ENCODE data around the gene GRHPR.

Gene GRHPR

GRCh38 chr9:37422289-37423104 lies at the start of gene GRHPR:
GRHPR (plus strand) TSS chr9:37422696; CDS start chr9:37422751, 55 bp downstream.
- Histone ChIP-seq H3K9ac (ENCODE audit: low read length) (peak within 1 kb of the TSS; percentile 94), H3K4me3 (ENCODE audit: low read length) (peak within 1 kb of the TSS; percentile 96), H3K36me3 (ENCODE audit: control insufficient read depth, insufficient read depth, low read length) (peaks cover 5% of the 10 kb centered on the region), H3K27ac (ENCODE audit: low read depth, low read length) (peak within 1 kb of the TSS; percentile 85), H3K4me1 (ENCODE audit: control insufficient read depth, insufficient read depth, low read length) (peaks cover 11% of the 10 kb centered on the region), H3K27me3 (ENCODE audit: control insufficient read depth, insufficient read depth, low read length) (no peaks in the 10 kb centered on the region)

GRCh38 chr9:37372839-37373238 lies 49.7 kb upstream of the GRHPR start:
- Histone ChIP-seq H3K27ac (ENCODE audit: low read depth, low read length) (no peak overlapping the region), H3K27me3 (ENCODE audit: control insufficient read depth, insufficient read depth, low read length) (peaks cover 3% of the 10 kb centered on the region), H3K4me1 (ENCODE audit: control insufficient read depth, insufficient read depth, low read length) (no peaks in the 10 kb centered on the region), H3K4me3 (ENCODE audit: low read length) (no peak overlapping the region), H3K9ac (ENCODE audit: low read length) (no peak overlapping the region), H3K36me3 (ENCODE audit: control insufficient read depth, insufficient read depth, low read length) (no peaks in the 10 kb centered on the region)

GRCh38 chr9:37373621-37374020 lies 48.9 kb upstream of the GRHPR start:
- no peak overlapping the region for H3K27ac ChIP-seq (ENCODE audit: low read depth, low read length)
- H3K4me3 ChIP-seq (ENCODE audit: low read length), result no peak overlapping the region
- H3K4me1 ChIP-seq (ENCODE audit: control insufficient read depth, insufficient read depth, low read length), result no peaks in the 10 kb centered on the region
- H3K36me3 ChIP-seq (ENCODE audit: control insufficient read depth, insufficient read depth, low read length), result no peaks in the 10 kb centered on the region
- peaks cover 3% of the 10 kb centered on the region for H3K27me3 ChIP-seq (ENCODE audit: control insufficient read depth, insufficient read depth, low read length)
- no peak overlapping the region for H3K9ac ChIP-seq (ENCODE audit: low read length)

- H3K4me3 ChIP-seq (ENCODE audit: low read length), result no peak overlapping the region
- H3K36me3 ChIP-seq (ENCODE audit: control insufficient read depth, insufficient read depth, low read length), result no peaks in the 10 kb centered on the region
- peaks cover 3% of the 10 kb centered on the region for H3K27me3 ChIP-seq (ENCODE audit: control insufficient read depth, insufficient read depth, low read length)
- no peak overlapping the region for H3K9ac ChIP-seq (ENCODE audit: low read length)
- no peaks in the 10 kb centered on the region for H3K4me1 ChIP-seq (ENCODE audit: control insufficient read depth, insufficient read depth, low read length)
- H3K27ac ChIP-seq (ENCODE audit: low read depth, low read length), result no peak overlapping the region
These were observed 47.6 kb upstream of the GRHPR start for GRCh38 chr9:37374892-37375291.

GRCh38 chr9:37377688-37378612 lies 44.5 kb upstream of the GRHPR start:
- H3K4me3 ChIP-seq (ENCODE audit: low read length), result no peak overlapping the region
- no peak overlapping the region for H3K9ac ChIP-seq (ENCODE audit: low read length)
- H3K36me3 ChIP-seq (ENCODE audit: control insufficient read depth, insufficient read depth, low read length), result no peaks in the 10 kb centered on the region
- no peak overlapping the region for H3K27ac ChIP-seq (ENCODE audit: low read depth, low read length)
- H3K4me1 ChIP-seq (ENCODE audit: control insufficient read depth, insufficient read depth, low read length), result no peaks in the 10 kb centered on the region
- H3K27me3 ChIP-seq (ENCODE audit: control insufficient read depth, insufficient read depth, low read length), result peaks cover 3% of the 10 kb centered on the region

- no peak overlapping the region for H3K9ac ChIP-seq (ENCODE audit: low read length)
- no peak overlapping the region for H3K4me3 ChIP-seq (ENCODE audit: low read length)
- no peaks in the 10 kb centered on the region for H3K36me3 ChIP-seq (ENCODE audit: control insufficient read depth, insufficient read depth, low read length)
- peaks cover 3% of the 10 kb centered on the region for H3K27me3 ChIP-seq (ENCODE audit: control insufficient read depth, insufficient read depth, low read length)
- H3K4me1 ChIP-seq (ENCODE audit: control insufficient read depth, insufficient read depth, low read length), result no peaks in the 10 kb centered on the region
- no peak overlapping the region for H3K27ac ChIP-seq (ENCODE audit: low read depth, low read length)
These were observed 43.9 kb upstream of the GRHPR start for GRCh38 chr9:37378613-37379004.

GRCh38 chr9:37379835-37380234 lies 42.7 kb upstream of the GRHPR start:
- Histone ChIP-seq H3K27me3 (ENCODE audit: control insufficient read depth, insufficient read depth, low read length) (peaks cover 3% of the 10 kb centered on the region), H3K36me3 (ENCODE audit: control insufficient read depth, insufficient read depth, low read length) (no peaks in the 10 kb centered on the region), H3K4me1 (ENCODE audit: control insufficient read depth, insufficient read depth, low read length) (no peaks in the 10 kb centered on the region), H3K27ac (ENCODE audit: low read depth, low read length) (no peak overlapping the region), H3K4me3 (ENCODE audit: low read length) (no peak overlapping the region), H3K9ac (ENCODE audit: low read length) (no peak overlapping the region)

- Histone ChIP-seq H3K36me3 (ENCODE audit: control insufficient read depth, insufficient read depth, low read length) (no peaks in the 10 kb centered on the region), H3K27me3 (ENCODE audit: control insufficient read depth, insufficient read depth, low read length) (peaks cover 3% of the 10 kb centered on the region)
These were observed 41.9 kb upstream of the GRHPR start for GRCh38 chr9:37380570-37380969.

GRCh38 chr9:37381094-37381741 lies 41.3 kb upstream of the GRHPR start:
- Histone ChIP-seq H3K36me3 (ENCODE audit: control insufficient read depth, insufficient read depth, low read length) (no peaks in the 10 kb centered on the region), H3K4me3 (ENCODE audit: low read length) (no peak overlapping the region), H3K4me1 (ENCODE audit: control insufficient read depth, insufficient read depth, low read length) (no peaks in the 10 kb centered on the region), H3K9ac (ENCODE audit: low read length) (no peak overlapping the region), H3K27me3 (ENCODE audit: control insufficient read depth, insufficient read depth, low read length) (peaks cover 3% of the 10 kb centered on the region), H3K27ac (ENCODE audit: low read depth, low read length) (no peak overlapping the region)

More at GRCh38 chr9:37380570-37380969, 41.9 kb upstream of the GRHPR start:
- no peak overlapping the region for H3K27ac ChIP-seq (ENCODE audit: low read depth, low read length)
- H3K4me1 ChIP-seq (ENCODE audit: control insufficient read depth, insufficient read depth, low read length), result no peaks in the 10 kb centered on the region
- no peak overlapping the region for H3K9ac ChIP-seq (ENCODE audit: low read length)
- no peak overlapping the region for H3K4me3 ChIP-seq (ENCODE audit: low read length)

- Histone ChIP-seq H3K4me3 (ENCODE audit: low read length) (no peak overlapping the region), H3K27ac (ENCODE audit: low read depth, low read length) (no peak overlapping the region), H3K36me3 (ENCODE audit: control insufficient read depth, insufficient read depth, low read length) (no peaks in the 10 kb centered on the region), H3K9ac (ENCODE audit: low read length) (no peak overlapping the region), H3K4me1 (ENCODE audit: control insufficient read depth, insufficient read depth, low read length) (no peaks in the 10 kb centered on the region), H3K27me3 (ENCODE audit: control insufficient read depth, insufficient read depth, low read length) (no peaks in the 10 kb centered on the region)
These were observed 40.1 kb upstream of the GRHPR start for GRCh38 chr9:37382161-37382981.

- Histone ChIP-seq H3K4me3 (ENCODE audit: low read length) (no peak overlapping the region), H3K9ac (ENCODE audit: low read length) (no peak overlapping the region), H3K27ac (ENCODE audit: low read depth, low read length) (no peak overlapping the region), H3K36me3 (ENCODE audit: control insufficient read depth, insufficient read depth, low read length) (no peaks in the 10 kb centered on the region), H3K27me3 (ENCODE audit: control insufficient read depth, insufficient read depth, low read length) (no peaks in the 10 kb centered on the region), H3K4me1 (ENCODE audit: control insufficient read depth, insufficient read depth, low read length) (no peaks in the 10 kb centered on the region)
These were observed 39.5 kb upstream of the GRHPR start for GRCh38 chr9:37382982-37383357.

Data from rectal smooth muscle tissue (tissue), 1 donor.